Left renal cortex interstitium (tissue), 4 donors: ENCODE data around the gene SFRP4. TPM values are rescaled to one million over a fixed set of nuclear protein-coding genes. Genes with fewer than 3 reads are reported as not detected.
"Not testable (repeated sequence)": the region's sequence is repeated elsewhere in the genome, so short reads cannot be mapped to it uniquely, and the experiment has no call there.

ENCODE experiments used
- DNase-seq, 4 donors: peaks; one replicate each; pipeline ENCODE4 v3.0.0-alpha.2; 2013; ENCODE audit warnings: low read depth in 4 of 4, low spot score in 2 of 4, missing footprints in 1 of 4
- polyA plus RNA-seq, 4 donors: library from polyadenylated mRNA; unstranded; fragments of 120-200 nt; gene quantifications; one replicate each; pipeline ENCODE4 v1.2.1, GENCODE V29; 2013; ENCODE audit not compliant: insufficient read length in 4 of 4

SFRP4 gene
- polyA plus RNA-seq, result 1 to 10 TPM; 2.0 to 2.6 (median 2.3) TPM

GRCh38 chr7:37916673-37917660 lies at the start of gene SFRP4:
TSS of gene SFRP4 (minus strand) at chr7:37916817. CDS start at chr7:37916537, 280 bp downstream.
- peak; percentile 48 to 70 (median 63) for DNase-seq

- no peak for DNase-seq
Observed at GRCh38 chr7:37964196-37964595, 47.6 kb upstream of the SFRP4 start.

- no peak for DNase-seq
Observed at GRCh38 chr7:37961251-37961650, 44.6 kb upstream of the SFRP4 start.

GRCh38 chr7:37960483-37960882 lies 43.9 kb upstream of the SFRP4 start:
- no peak for DNase-seq

- no peak for DNase-seq
Observed at GRCh38 chr7:37957221-37957970, 40.8 kb upstream of the SFRP4 start.

- DNase-seq, result no peak
Observed at GRCh38 chr7:37956791-37957190, 40.2 kb upstream of the SFRP4 start.

GRCh38 chr7:37954217-37954616 lies 37.6 kb upstream of the SFRP4 start:
- DNase-seq, result not testable (repeated sequence)

GRCh38 chr7:37952240-37952639 lies 35.6 kb upstream of the SFRP4 start:
- DNase-seq, result no peak

- DNase-seq, result no peak
Observed at GRCh38 chr7:37947941-37948210, 31.3 kb upstream of the SFRP4 start.

GRCh38 chr7:37947138-37947940 lies 30.7 kb upstream of the SFRP4 start:
- no peak for DNase-seq

- DNase-seq, result no peak
Observed at GRCh38 chr7:37945336-37945735, 28.7 kb upstream of the SFRP4 start.

GRCh38 chr7:37944737-37945054 lies 28.1 kb upstream of the SFRP4 start:
- no peak for DNase-seq

GRCh38 chr7:37943905-37944736 lies 27.5 kb upstream of the SFRP4 start:
- DNase-seq, result no peak

- DNase-seq, result no peak
Observed at GRCh38 chr7:37942934-37943610, 26.5 kb upstream of the SFRP4 start.

- DNase-seq, result no peak
Observed at GRCh38 chr7:37933018-37933566, 16.5 kb upstream of the SFRP4 start.

- DNase-seq, result no peak
Observed at GRCh38 chr7:37932543-37932942, 15.9 kb upstream of the SFRP4 start.

- no peak for DNase-seq
Observed at GRCh38 chr7:37930226-37930948, 13.8 kb upstream of the SFRP4 start.

GRCh38 chr7:37928878-37929277 lies 12.3 kb upstream of the SFRP4 start:
- DNase-seq, result no peak
